GM13976 (cell line): ENCODE data around the gene ABLIM1.

ENCODE experiments used
- DNase-seq: peaks from one replicate; pipeline ENCODE4 v3.0.0; 2012; ENCODE audit warnings: low spot score
- CTCF ChIP-seq: IDR thresholded peaks from 2 replicates; pipeline ENCODE4 v1.5.1; 2012; ENCODE audit warnings: borderline replicate concordance, mild to moderate bottlenecking; ENCODE audit not compliant: insufficient read depth; ENCODE audit errors: extremely low read depth, missing control alignments, control extremely low read depth
- in situ Hi-C: fragments of 300-500 bp; cut with MboI; formaldehyde crosslinking; loops from one replicate; pipeline ENCODE4 v1.12.0; 2022; ENCODE audit warnings: low sequenced_read_pairs, mixed read lengths, inconsistent platforms; ENCODE audit not compliant: unreplicated experiment

The ABLIM1 gene

GRCh38 chr10:114553436-114553835 is 104.6 kb downstream of the ABLIM1 start:
- no peak for DNase-seq
- TF ChIP-seq CTCF = no peak
- in situ Hi-C loops = loop anchor here (10.0 kb wide), 1 partner anchor 141 kb away; no protein-coding TSS in a partner anchor

DNA sequence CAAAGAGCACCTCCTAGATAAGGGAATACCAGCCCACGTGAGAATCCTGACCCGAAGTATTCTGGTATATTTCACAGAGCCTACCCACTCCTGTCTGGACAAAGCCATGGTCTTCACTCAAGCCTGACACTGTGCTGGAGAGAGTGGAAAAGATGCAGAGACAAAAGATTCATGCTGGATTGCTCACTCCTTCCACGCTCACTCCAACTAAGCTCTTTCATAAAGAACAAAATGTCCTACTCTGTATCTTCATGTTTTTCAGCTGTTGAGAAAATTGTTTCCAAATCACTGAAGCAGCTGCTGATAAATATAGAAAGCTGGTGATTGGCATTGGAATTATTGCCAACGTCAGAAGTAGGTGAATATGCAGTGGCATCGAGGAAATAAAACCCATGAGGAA is 106.0 kb downstream of the ABLIM1 start:
- in situ Hi-C loops = loop anchor here (10.0 kb wide), 1 partner anchor 143 kb away; no protein-coding TSS in a partner anchor
- no peak for DNase-seq
- TF ChIP-seq CTCF = no peak

DNA sequence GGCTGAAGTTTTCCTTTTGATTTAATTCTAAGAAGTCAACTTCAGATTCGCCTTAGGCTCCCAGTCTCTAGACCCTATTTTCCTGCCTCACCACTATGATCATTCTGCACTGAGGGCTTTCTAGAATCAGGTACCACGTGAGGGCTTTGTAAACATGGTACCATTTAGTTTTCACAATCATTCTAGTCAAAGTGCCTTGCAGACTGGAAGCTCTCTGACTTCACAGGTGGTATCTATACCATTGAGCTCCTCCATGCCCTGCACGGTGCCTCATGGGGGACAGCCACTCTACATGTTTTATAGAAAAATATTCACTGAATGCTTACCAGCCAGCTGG is 106.5 kb downstream of the ABLIM1 start:
- in situ Hi-C loops = loop anchor here (10.0 kb wide), 1 partner anchor 143 kb away; no protein-coding TSS in a partner anchor
- DNase-seq = no peak
- TF ChIP-seq CTCF = no peak

GRCh38 chr10:114550756-114551635 is 107.1 kb downstream of the ABLIM1 start:
- in situ Hi-C loops = loop anchor here (10.0 kb wide), 1 partner anchor 144 kb away; no protein-coding TSS in a partner anchor
- TF ChIP-seq CTCF = no peak
- no peak for DNase-seq

DNA sequence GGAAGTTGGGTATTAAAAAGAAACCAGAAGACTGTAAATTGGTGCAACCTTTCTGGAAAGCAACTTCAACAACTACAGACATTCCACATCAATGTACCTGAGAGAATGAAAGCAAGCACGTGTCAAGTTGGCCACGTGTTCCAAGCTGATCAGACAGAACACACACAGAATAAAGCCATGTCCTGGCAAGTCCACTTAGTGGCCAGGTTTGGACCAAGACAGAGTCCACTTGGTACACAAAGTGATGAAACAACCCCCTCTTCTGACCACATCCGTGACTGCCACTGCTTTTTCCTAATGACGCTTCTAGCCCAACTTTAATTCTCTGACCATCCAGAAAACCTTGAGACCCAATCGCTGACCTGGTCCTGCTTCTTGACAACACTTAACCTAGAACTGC is 109.4 kb downstream of the ABLIM1 start:
- in situ Hi-C loops = loop anchor here (10.0 kb wide), 2 partner anchors 74 to 244 kb away; no protein-coding TSS in a partner anchor
- peak; percentile 44 for TF ChIP-seq CTCF
- DNase-seq = no peak

DNA sequence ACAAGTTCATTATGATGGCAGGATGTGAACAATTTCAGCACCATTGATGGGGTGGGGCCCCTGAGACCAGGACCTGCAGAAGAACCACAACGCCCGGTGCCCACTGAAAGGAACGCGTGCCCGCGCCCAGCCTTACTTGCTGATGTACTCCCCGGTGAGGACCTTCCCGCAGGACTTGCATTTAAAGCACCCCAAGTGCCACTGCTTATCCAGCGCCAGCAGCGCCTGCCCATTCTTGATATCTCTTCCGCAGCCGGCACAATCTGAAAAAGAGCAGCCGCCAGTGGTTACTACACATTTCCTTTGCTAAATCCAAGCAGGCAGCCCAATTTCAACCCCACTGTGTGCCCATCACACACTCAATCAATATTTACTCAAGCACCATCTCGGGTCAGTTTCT is 110.6 kb downstream of the ABLIM1 start:
- in situ Hi-C loops = loop anchor here (10.0 kb wide), 2 partner anchors 73 to 243 kb away; no protein-coding TSS in a partner anchor
- no peak for DNase-seq
- TF ChIP-seq CTCF = no peak

DNA sequence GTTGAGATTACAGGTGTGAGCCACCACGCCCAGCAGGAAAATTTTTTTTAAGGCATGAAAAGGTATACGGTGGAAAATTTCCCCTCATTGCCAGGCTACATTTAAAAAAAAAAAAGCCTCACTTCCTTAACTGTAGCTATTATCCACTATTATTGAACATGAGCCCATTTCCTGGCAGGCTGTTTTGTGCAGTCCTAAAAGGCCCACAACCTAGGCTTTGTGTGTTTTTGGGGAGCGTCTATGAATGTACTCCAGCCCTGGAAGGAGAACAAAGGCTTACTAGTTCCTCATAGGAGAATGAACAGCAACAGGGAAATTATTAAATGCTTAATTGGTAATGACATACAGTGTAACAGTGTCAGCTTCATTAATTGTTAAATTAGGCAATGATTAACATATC is 111.0 kb downstream of the ABLIM1 start:
- DNase-seq = no peak
- no peak for TF ChIP-seq CTCF
- in situ Hi-C loops = loop anchor here (10.0 kb wide), 2 partner anchors 72 to 242 kb away; no protein-coding TSS in a partner anchor
